Natural killer cell (primary cell): Measurements from ENCODE around the gene COG2. TPM values are rescaled to one million over a fixed set of nuclear protein-coding genes. Genes with fewer than 3 reads are reported as not detected.

Experiments
- ATAC-seq, 3 donors: fragments of 150-1000 bp in 2 of 3; fragments of 200-7000 bp in 1 of 3; cut with Tn5 transposase; 1 replicate in 1 of 3; 2 replicates in 2 of 3; pipeline ENCODE4 v1.10.0; 2021; ENCODE audit warnings: mild to moderate bottlenecking in 2 of 3, moderate library complexity in 2 of 3
- DNase-seq, 2 donors: peaks; one replicate each; pipeline versions ENCODE4 v3.0.0 to v3.0.0-alpha.2; 2013 to 2021; ENCODE audit warnings: mixed read lengths in 1 of 2
- H3K27ac ChIP-seq: one replicate; pipeline ENCODE4 v1.5.1; 2013; ENCODE audit warnings: mild to moderate bottlenecking, low read length
- H3K27me3 ChIP-seq: one replicate; pipeline ENCODE4 v1.6.1; 2013; ENCODE audit warnings: low read length; ENCODE audit not compliant: control insufficient read depth, insufficient read depth
- H3K36me3 ChIP-seq: one replicate; pipeline ENCODE4 v1.6.1; 2013; ENCODE audit warnings: low read length; ENCODE audit not compliant: control insufficient read depth, insufficient read depth
- H3K4me1 ChIP-seq: one replicate; pipeline ENCODE4 v1.6.1; 2013; ENCODE audit warnings: low read length; ENCODE audit not compliant: control insufficient read depth, insufficient read depth
- H3K4me3 ChIP-seq: one replicate; pipeline ENCODE4 v1.5.1; 2013; ENCODE audit warnings: low read length
- H3K9me3 ChIP-seq: one replicate; pipeline ENCODE4 v1.6.1; 2013; ENCODE audit warnings: low read length; ENCODE audit not compliant: control insufficient read depth, insufficient read depth
- H3K27ac Mint-ChIP-seq, 2 donors: one replicate each; pipeline ENCODE4 v1.8.0; 2022; ENCODE audit warnings: mild to moderate bottlenecking in 2 of 2, mixed read lengths in 2 of 2, moderate library complexity in 1 of 2
- H3K27me3 Mint-ChIP-seq, 2 donors: one replicate each; pipeline ENCODE4 v1.8.0; 2022; ENCODE audit warnings: low read depth in 2 of 2, mixed read lengths in 2 of 2
- H3K36me3 Mint-ChIP-seq: one replicate; pipeline ENCODE4 v1.8.0; 2022; ENCODE audit warnings: mixed read lengths
- H3K4me1 Mint-ChIP-seq, 2 donors: one replicate each; pipeline ENCODE4 v1.8.0; 2022; ENCODE audit warnings: mixed read lengths in 2 of 2
- H3K4me3 Mint-ChIP-seq: one replicate; pipeline ENCODE4 v1.8.0; 2022; ENCODE audit warnings: mild to moderate bottlenecking, moderate library complexity, mixed read lengths
- H3K9me3 Mint-ChIP-seq, 2 donors: one replicate each; pipeline ENCODE4 v1.8.0; 2022; ENCODE audit warnings: mixed read lengths in 2 of 2
- CTCF ChIP-seq: fragments of 200-600 bp; IDR thresholded peaks from one replicate; pipeline ENCODE4 v1.8.0; 2022; ENCODE audit warnings: antibody characterized with exemption
- WGBS: methylation state at CpG from one replicate; pipeline ENCODE4 v1.1.7; 2013; ENCODE audit warnings: missing lambda C conversion rate; ENCODE audit not compliant: insufficient coverage; 5-methylcytosine and 5-hydroxymethylcytosine counted together
- intact Hi-C: fragments of 100-400 bp; cut with micrococcal nuclease; formaldehyde crosslinking; loops from one replicate; pipeline ENCODE4 v1.14.2; 2022
- total RNA-seq, 4 donors: library from RNA; stranded (reverse); fragments of 120-200 nt in 1 of 4; gene quantifications; one replicate each; pipeline versions ENCODE4 v1.2.3 to v1.2.4, GENCODE V29; 2013 to 2022

Gene COG2
- total RNA-seq, 3 donors from 2014 or later (not counting 1 experiment from before 2014, with no cell fraction given), result 15.8 to 24.1 (median 17.5) TPM

DNA sequence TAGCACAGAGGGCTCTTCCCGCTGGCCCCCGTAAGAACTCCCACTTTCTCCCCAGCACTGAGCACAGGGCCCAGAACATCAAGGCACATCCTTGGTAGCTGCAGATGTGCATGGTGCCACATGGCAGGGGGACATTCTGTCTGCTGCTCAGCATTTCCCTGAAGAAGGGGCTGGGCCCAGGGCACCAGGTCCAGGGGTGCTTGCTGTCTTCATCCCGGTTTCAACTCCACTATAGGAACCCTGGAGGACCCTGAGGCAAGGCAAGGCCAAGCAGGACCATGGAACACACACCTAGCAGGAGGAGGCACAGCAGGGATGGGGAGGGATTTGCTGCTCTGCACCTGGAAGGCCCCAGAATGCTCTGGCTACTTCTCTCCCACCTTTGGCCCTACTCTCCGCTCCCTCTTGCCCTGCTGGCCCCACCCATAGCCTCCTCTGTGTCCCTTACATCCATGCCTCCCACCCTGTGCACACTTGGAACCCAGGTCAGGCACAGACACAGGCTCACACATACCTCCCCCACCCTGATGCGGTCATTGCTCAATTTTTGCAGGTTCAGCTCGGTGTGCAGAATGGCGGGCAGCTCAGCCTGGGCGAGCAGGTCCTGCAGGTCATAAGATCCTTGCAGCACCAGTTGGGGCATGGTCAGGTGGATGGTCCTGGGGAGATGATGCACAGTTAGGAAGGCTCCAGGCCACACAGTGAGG is 61.6 kb downstream of the COG2 start:
- no peak for DNase-seq
- no peak overlapping the region for H3K4me3 ChIP-seq

DNA sequence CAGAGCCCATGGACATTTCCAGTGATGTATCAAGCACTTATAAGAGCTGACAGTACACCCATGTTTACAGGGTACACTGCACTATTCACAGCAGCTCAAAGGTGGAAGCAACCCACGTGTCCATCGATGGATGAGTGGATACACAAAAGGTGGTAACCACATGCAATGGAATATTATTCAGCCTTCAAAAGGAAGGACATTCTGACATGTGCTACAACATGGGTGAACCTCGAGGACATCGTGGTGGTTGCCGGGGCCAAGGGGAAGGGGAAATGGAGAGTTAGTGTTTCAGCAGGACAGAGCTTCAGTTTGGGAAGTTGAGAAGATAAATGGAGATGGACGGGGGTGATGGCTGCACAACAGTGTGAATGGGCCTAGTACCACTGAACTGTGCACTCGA is 62.5 kb downstream of the COG2 start:
- H3K27me3 ChIP-seq, result no peaks in the 10 kb centered on the region
- H3K9me3 Mint-ChIP-seq, result no peaks in the 10 kb centered on the region
- no peak overlapping the region for H3K27ac ChIP-seq
- 85% methylated on average over 7 of the region's 7 CpGs for WGBS
- peaks cover 28% of the 10 kb centered on the region for H3K4me1 ChIP-seq
- intact Hi-C loops, result no loop called here
- ATAC-seq (no peak), DNase-seq (no peak)
- H3K36me3 ChIP-seq, result no peaks in the 10 kb centered on the region
- no peaks in the 10 kb centered on the region for H3K36me3 Mint-ChIP-seq
- H3K27me3 Mint-ChIP-seq, result peaks cover 0 to 2% of the 10 kb centered on the region in 2 donors
- no peak overlapping the region for H3K4me3 Mint-ChIP-seq
- H3K9me3 ChIP-seq, result no peaks in the 10 kb centered on the region
- no peak overlapping the region for H3K4me3 ChIP-seq
- no peak for TF ChIP-seq CTCF
- H3K4me1 Mint-ChIP-seq, result peaks cover 9 to 19% of the 10 kb centered on the region in 2 donors
- no peak overlapping the region for H3K27ac Mint-ChIP-seq

More for the DNA sequence above, 61.6 kb downstream of the COG2 start:
- no peak overlapping the region for H3K4me3 Mint-ChIP-seq
- Histone ChIP-seq H3K9me3 (no peaks in the 10 kb centered on the region), H3K36me3 (no peaks in the 10 kb centered on the region), H3K27me3 (no peaks in the 10 kb centered on the region), H3K27ac (no peak overlapping the region), H3K4me1 (peaks cover 28% of the 10 kb centered on the region)
- peaks cover 0 to 2% of the 10 kb centered on the region in 2 donors for H3K27me3 Mint-ChIP-seq
- no peak for ATAC-seq
- intact Hi-C loops, result no loop called here
- H3K36me3 Mint-ChIP-seq, result no peaks in the 10 kb centered on the region
- peaks cover 9 to 17% of the 10 kb centered on the region in 2 donors for H3K4me1 Mint-ChIP-seq
- no peaks in the 10 kb centered on the region for H3K9me3 Mint-ChIP-seq
- TF ChIP-seq CTCF, result no peak
- 92% methylated on average over 8 of the region's 8 CpGs for WGBS
- no peak overlapping the region for H3K27ac Mint-ChIP-seq

GRCh38 chr1:230705289-230706019 is 63.2 kb downstream of the COG2 start:
- Mint-ChIP-seq H3K36me3 (no peaks in the 10 kb centered on the region), H3K4me3 (no peak overlapping the region), H3K4me1 (peaks cover 9 to 19% of the 10 kb centered on the region in 2 donors), H3K9me3 (no peaks in the 10 kb centered on the region), H3K27me3 (peaks cover 0 to 2% of the 10 kb centered on the region in 2 donors), H3K27ac (no peak overlapping the region)
- no peak overlapping the region for H3K27ac ChIP-seq
- no peak for TF ChIP-seq CTCF
- no peak for DNase-seq
- H3K4me1 ChIP-seq, result peaks cover 28% of the 10 kb centered on the region
- H3K9me3 ChIP-seq, result no peaks in the 10 kb centered on the region
- no peak for ATAC-seq
- no peaks in the 10 kb centered on the region for H3K27me3 ChIP-seq
- intact Hi-C loops, result no loop called here
- no peak overlapping the region for H3K4me3 ChIP-seq
- 90% methylated on average over 15 of the region's 18 CpGs for WGBS
- no peaks in the 10 kb centered on the region for H3K36me3 ChIP-seq
